H1 (cell line): ENCODE data around the gene DET1.
"Not testable (repeated sequence)": the region's sequence is repeated elsewhere in the genome, so short reads cannot be mapped to it uniquely, and the experiment has no call there.

Experiments
- CEBPB ChIP-seq: IDR thresholded peaks from 2 replicates; pipeline ENCODE4 v1.6.1; 2012; ENCODE audit warnings: low read depth, low read length
- CTCF ChIP-seq, 3 experiments: IDR thresholded peaks; 1 replicate in 2 of 3; 2 replicates in 1 of 3; pipeline versions ENCODE4 v1.5.1 to v1.6.1; 2011; ENCODE audit warnings: low read length in 3 of 3, mild to moderate bottlenecking in 3 of 3, inconsistent platforms in 2 of 3, low read depth in 1 of 3, moderate library complexity in 1 of 3; ENCODE audit not compliant: insufficient read depth in 1 of 3; ENCODE audit errors: control extremely low read depth in 1 of 3
- EZH2 ChIP-seq: fragments of 200-600 bp; sonication (generic); IDR thresholded peaks from 2 replicates; pipeline ENCODE4 v1.7.1; 2012; ENCODE audit warnings: low read depth, mild to moderate bottlenecking, moderate library complexity, low read length, inconsistent platforms; ENCODE audit not compliant: severe bottlenecking
- POLR2A ChIP-seq, 2 experiments: IDR thresholded peaks; 1 replicate in 1 of 2; 2 replicates in 1 of 2; pipeline ENCODE4 v1.6.1; 2011; ENCODE audit warnings: low read depth in 2 of 2, low read length in 2 of 2, mild to moderate bottlenecking in 2 of 2; ENCODE audit errors: control extremely low read depth in 1 of 2
- RAD21 ChIP-seq, 2 experiments: IDR thresholded peaks in 1 of 2; conservative IDR thresholded peaks in 1 of 2; 2 replicates each; pipeline ENCODE4 v1.6.1; 2011; ENCODE audit warnings: low read depth in 2 of 2, low read length in 2 of 2, improper control_type of control experiment in 1 of 2, inconsistent platforms in 1 of 2, mild to moderate bottlenecking in 1 of 2, moderate library complexity in 1 of 2
- RNF2 ChIP-seq: fragments of 200-900, 300-1000 bp; sonication (generic); IDR thresholded peaks from 2 replicates; pipeline ENCODE4 v1.7.1; 2016; ENCODE audit warnings: borderline replicate concordance, low read depth, mild to moderate bottlenecking, antibody characterized with exemption, low read length; ENCODE audit not compliant: poor library complexity, severe bottlenecking; ENCODE audit errors: missing control alignments
- SIN3A ChIP-seq, 2 experiments: IDR thresholded peaks in 1 of 2; conservative IDR thresholded peaks in 1 of 2; 2 replicates each; pipeline ENCODE4 v1.6.1; 2011 to 2012; ENCODE audit warnings: low read length in 2 of 2, improper control_type of control experiment in 1 of 2, low read depth in 1 of 2, mild to moderate bottlenecking in 1 of 2
- SP1 ChIP-seq: IDR thresholded peaks from 2 replicates; pipeline ENCODE4 v1.6.1; 2011; ENCODE audit warnings: low read depth, low read length
- SP4 ChIP-seq: IDR thresholded peaks from 2 replicates; pipeline ENCODE4 v1.6.1; 2012; ENCODE audit warnings: low read length, inconsistent platforms
- YY1 ChIP-seq: IDR thresholded peaks from 2 replicates; pipeline ENCODE4 v1.6.1; 2011; ENCODE audit warnings: low read depth, mild to moderate bottlenecking, low read length
- TF ChIP-seq, protein P1 (sequence below): IDR thresholded peaks from 2 replicates; pipeline ENCODE4 v1.6.1; 2012; ENCODE audit warnings: inconsistent platforms

DNA sequence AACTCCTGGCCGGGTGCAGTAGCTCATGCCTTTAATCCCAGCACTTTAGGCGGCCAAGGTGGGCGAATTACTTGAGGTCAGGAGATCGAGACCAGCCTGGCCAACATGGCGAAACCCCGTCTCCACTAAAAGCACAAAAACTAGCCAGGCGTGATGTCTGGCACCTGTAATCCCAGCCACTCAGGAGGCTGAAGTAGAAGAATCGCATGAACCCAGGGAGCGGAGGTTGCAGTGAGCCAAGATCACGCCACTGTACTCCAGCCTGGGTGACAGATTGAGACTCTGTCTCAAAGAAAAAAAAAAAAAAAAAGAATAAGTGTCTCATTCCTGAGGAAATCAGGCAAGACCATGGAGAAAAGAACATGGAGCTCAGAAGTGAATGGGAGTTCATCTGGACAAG lies 77.8 kb downstream of the DET1 start:
- not testable (repeated sequence) for TF ChIP-seq SP1; CTCF (IDR thresholded peaks at IDR 0.05; ENCODE audit: control extremely low read depth in 1 of 3, insufficient read depth in 1 of 3, low read depth in 1 of 3, low read length in 3 of 3); EZH2; SP4; POLR2A (IDR thresholded peaks at IDR 0.05; ENCODE audit: control extremely low read depth in 1 of 2, low read depth in 2 of 2, low read length in 2 of 2); RAD21 (IDR thresholded peaks at IDR 0.05 in 1 of 2, conservative IDR thresholded peaks at IDR 0.05 in 1 of 2; ENCODE audit: low read depth in 2 of 2, low read length in 2 of 2); YY1; RNF2; SIN3A (conservative IDR thresholded peaks at IDR 0.05 in 1 of 2, IDR thresholded peaks at IDR 0.05 in 1 of 2; ENCODE audit: low read depth in 1 of 2, low read length in 2 of 2); CEBPB
- TF ChIP-seq, protein P1, sequence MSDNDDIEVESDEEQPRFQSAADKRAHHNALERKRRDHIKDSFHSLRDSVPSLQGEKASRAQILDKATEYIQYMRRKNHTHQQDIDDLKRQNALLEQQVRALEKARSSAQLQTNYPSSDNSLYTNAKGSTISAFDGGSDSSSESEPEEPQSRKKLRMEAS = not testable (repeated sequence)
